ENCODE results near the gene ILK. TPM values are rescaled to one million over a fixed set of nuclear protein-coding genes. Genes with fewer than 3 reads are reported as not detected.

Gene ILK
- total and polyA plus RNA-seq, 2 of the 13 experiments (the other 11 are each of a cell fraction or from before 2014, with no cell fraction given): 70.3 to 108 TPM

DNA sequence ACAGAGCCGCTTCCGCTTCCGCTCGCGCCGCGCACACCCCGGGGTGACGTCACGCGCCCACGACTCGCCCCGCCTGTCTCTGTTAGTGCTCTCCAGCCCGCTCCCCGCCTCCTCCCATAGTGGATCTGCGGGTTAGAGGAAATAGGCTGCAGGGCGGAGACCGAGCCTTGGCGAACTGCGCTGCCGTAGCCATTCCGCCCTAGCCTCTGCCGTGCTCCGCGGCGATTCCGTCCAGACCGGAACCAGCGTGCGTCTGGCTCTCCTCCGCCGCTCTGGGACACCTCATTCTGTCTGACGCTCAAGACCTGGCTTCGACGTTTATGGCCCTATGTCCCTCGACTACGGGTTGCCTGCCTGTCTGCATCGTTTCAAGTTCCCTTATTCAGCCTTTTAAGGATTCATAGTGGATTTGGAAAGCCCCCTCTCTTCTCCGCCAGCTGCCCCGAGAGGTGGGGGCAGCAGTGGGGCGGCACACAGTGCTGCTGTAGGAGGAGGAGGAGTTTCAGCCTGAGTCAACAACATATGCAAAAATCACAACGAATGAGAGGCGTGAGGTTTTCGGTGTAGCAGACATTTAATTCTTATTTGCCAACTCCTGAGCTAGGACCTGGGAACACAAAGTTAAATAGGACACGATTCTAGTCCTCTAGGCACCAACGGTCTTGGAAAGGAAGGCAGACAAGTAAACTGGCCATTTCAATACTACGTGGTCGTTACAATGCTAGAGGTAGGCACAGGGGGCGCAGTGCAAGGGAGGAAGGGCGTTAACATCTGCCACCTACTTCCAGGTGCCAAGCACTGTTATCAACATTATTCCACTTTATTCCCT lies 8.9 kb downstream of the ILK start, which contains the start of gene TAF10 (continued):
- TF ChIP-seq, protein P1, sequence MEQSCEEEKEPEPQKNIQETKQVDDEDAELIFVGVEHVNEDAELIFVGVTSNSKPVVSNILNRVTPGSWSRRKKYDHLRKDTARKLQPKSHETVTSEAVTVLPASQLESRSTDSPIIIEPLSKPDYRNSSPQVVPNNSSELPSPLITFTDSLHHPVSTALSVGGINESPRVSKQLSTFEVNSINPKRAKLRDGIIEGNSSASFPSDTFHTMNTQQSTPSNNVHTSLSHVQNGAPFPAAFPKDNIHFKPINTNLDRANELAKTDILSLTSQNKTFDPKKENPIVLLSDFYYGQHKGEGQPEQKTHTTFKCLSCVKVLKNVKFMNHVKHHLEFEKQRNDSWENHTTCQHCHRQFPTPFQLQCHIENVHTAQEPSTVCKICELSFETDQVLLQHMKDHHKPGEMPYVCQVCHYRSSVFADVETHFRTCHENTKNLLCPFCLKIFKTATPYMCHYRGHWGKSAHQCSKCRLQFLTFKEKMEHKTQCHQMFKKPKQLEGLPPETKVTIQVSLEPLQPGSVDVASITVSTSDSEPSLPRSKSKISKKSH (CRISPR knock-in tag; IDR thresholded peaks at IDR 0.05; ENCODE audit: borderline replicate concordance): peak; percentile 70; the same call in 1 of the 2 replicates
- TF ChIP-seq MTF2 (CRISPR knock-in tag; IDR thresholded peaks at IDR 0.05; ENCODE audit: borderline replicate concordance) (peak; percentile 37; the same call in 1 of the 2 replicates), JUND (CRISPR knock-in tag; IDR thresholded peaks at IDR 0.05) (peak; percentile 82), ZNF253 (CRISPR knock-in tag; IDR thresholded peaks at IDR 0.05; ENCODE audit: borderline replicate concordance) (no peak), MED8 (CRISPR knock-in tag; IDR thresholded peaks at IDR 0.05; ENCODE audit: insufficient replicate concordance) (no peak), ZNF660 (CRISPR knock-in tag; IDR thresholded peaks at IDR 0.05; ENCODE audit: borderline replicate concordance, low read depth) (no peak), FOXC1 (CRISPR knock-in tag; IDR thresholded peaks at IDR 0.05; ENCODE audit: borderline replicate concordance) (peak; percentile 76; the same call in 1 of the 2 replicates), TAF15 (IDR thresholded peaks at IDR 0.05; ENCODE audit: low read depth, low read length, poor library complexity, severe bottlenecking) (no peak), CCAR2 (optimal IDR thresholded peaks at IDR 0.05; ENCODE audit: low read depth, low read length) (no peak), KAT8 (CRISPR knock-in tag; IDR thresholded peaks at IDR 0.05) (peak; percentile 77; the same call in 1 of the 2 replicates), ZBTB3 (CRISPR knock-in tag; IDR thresholded peaks at IDR 0.05; ENCODE audit: borderline replicate concordance, low read depth) (0 out of 2 replicates have a peak, but pooled peaks have one; percentile 69), SP140L (CRISPR knock-in tag; IDR thresholded peaks at IDR 0.05; ENCODE audit: borderline replicate concordance) (peak; percentile 27; the same call in 1 of the 2 replicates), ZC3H13 (CRISPR knock-in tag; IDR thresholded peaks at IDR 0.05) (peak; percentile 73), SOX6 (IDR thresholded peaks at IDR 0.05) (no peak), SOX6 (CRISPR knock-in tag; IDR thresholded peaks at IDR 0.05) (peak; percentile 62), KLF9 (CRISPR knock-in tag; IDR thresholded peaks at IDR 0.05; ENCODE audit: low read depth) (no peak), ZNF33B (CRISPR knock-in tag; IDR thresholded peaks at IDR 0.05) (no peak)
- TF ChIP-seq, protein P2, sequence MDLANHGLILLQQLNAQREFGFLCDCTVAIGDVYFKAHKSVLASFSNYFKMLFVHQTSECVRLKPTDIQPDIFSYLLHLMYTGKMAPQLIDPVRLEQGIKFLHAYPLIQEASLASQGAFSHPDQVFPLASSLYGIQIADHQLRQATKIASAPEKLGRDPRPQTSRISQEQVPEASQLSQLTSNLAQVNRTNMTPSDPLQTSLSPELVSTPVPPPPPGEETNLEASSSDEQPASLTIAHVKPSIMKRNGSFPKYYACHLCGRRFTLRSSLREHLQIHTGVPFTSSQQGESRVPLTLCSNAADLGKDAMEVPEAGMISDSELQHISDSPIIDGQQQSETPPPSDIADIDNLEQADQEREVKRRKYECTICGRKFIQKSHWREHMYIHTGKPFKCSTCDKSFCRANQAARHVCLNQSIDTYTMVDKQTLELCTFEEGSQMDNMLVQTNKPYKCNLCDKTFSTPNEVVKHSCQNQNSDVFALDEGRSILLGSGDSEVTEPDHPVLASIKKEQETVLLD (CRISPR knock-in tag; IDR thresholded peaks at IDR 0.05; ENCODE audit: low read depth): peak; percentile 81; the same call in 1 of the 2 replicates
- TF ChIP-seq, protein P3, sequence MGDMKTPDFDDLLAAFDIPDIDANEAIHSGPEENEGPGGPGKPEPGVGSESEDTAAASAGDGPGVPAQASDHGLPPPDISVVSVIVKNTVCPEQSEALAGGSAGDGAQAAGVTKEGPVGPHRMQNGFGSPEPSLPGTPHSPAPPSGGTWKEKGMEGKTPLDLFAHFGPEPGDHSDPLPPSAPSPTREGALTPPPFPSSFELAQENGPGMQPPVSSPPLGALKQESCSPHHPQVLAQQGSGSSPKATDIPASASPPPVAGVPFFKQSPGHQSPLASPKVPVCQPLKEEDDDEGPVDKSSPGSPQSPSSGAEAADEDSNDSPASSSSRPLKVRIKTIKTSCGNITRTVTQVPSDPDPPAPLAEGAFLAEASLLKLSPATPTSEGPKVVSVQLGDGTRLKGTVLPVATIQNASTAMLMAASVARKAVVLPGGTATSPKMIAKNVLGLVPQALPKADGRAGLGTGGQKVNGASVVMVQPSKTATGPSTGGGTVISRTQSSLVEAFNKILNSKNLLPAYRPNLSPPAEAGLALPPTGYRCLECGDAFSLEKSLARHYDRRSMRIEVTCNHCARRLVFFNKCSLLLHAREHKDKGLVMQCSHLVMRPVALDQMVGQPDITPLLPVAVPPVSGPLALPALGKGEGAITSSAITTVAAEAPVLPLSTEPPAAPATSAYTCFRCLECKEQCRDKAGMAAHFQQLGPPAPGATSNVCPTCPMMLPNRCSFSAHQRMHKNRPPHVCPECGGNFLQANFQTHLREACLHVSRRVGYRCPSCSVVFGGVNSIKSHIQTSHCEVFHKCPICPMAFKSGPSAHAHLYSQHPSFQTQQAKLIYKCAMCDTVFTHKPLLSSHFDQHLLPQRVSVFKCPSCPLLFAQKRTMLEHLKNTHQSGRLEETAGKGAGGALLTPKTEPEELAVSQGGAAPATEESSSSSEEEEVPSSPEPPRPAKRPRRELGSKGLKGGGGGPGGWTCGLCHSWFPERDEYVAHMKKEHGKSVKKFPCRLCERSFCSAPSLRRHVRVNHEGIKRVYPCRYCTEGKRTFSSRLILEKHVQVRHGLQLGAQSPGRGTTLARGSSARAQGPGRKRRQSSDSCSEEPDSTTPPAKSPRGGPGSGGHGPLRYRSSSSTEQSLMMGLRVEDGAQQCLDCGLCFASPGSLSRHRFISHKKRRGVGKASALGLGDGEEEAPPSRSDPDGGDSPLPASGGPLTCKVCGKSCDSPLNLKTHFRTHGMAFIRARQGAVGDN (CRISPR knock-in tag; IDR thresholded peaks at IDR 0.05): peak; percentile 95
- TF ChIP-seq, protein P4, sequence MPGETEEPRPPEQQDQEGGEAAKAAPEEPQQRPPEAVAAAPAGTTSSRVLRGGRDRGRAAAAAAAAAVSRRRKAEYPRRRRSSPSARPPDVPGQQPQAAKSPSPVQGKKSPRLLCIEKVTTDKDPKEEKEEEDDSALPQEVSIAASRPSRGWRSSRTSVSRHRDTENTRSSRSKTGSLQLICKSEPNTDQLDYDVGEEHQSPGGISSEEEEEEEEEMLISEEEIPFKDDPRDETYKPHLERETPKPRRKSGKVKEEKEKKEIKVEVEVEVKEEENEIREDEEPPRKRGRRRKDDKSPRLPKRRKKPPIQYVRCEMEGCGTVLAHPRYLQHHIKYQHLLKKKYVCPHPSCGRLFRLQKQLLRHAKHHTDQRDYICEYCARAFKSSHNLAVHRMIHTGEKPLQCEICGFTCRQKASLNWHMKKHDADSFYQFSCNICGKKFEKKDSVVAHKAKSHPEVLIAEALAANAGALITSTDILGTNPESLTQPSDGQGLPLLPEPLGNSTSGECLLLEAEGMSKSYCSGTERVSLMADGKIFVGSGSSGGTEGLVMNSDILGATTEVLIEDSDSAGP (CRISPR knock-in tag; IDR thresholded peaks at IDR 0.05; ENCODE audit: borderline replicate concordance): peak; percentile 93
